Ishikawa (cell line): Measurements from ENCODE around the gene THOP1.

ENCODE experiments used
- CEBPB ChIP-seq: IDR thresholded peaks from 2 replicates; pipeline ENCODE4 v1.6.1; 2012
- CREB1 ChIP-seq: IDR thresholded peaks from 2 replicates; pipeline ENCODE4 v1.6.1; 2012; ENCODE audit warnings: low read depth
- EGR1 ChIP-seq: IDR thresholded peaks from 2 replicates; pipeline ENCODE4 v1.6.1; 2012
- EP300 ChIP-seq: IDR thresholded peaks from 2 replicates; pipeline ENCODE4 v1.6.1; 2012; ENCODE audit warnings: borderline replicate concordance
- FOXM1 ChIP-seq: IDR thresholded peaks from 2 replicates; pipeline ENCODE4 v1.6.1; 2012; ENCODE audit warnings: low read depth, borderline replicate concordance
- NFIC ChIP-seq: IDR thresholded peaks from 2 replicates; pipeline ENCODE4 v1.6.1; 2012
- RAD21 ChIP-seq: IDR thresholded peaks from 2 replicates; pipeline ENCODE4 v1.6.1; 2012; ENCODE audit warnings: low read depth
- TAF1 ChIP-seq: IDR thresholded peaks from 2 replicates; pipeline ENCODE4 v1.6.1; 2012; ENCODE audit warnings: low read depth, mild to moderate bottlenecking
- TCF12 ChIP-seq: IDR thresholded peaks from 2 replicates; pipeline ENCODE4 v1.6.1; 2012; ENCODE audit warnings: low read depth
- TEAD4 ChIP-seq: IDR thresholded peaks from 2 replicates; pipeline ENCODE4 v1.6.1; 2012
- YY1 ChIP-seq: IDR thresholded peaks from 2 replicates; pipeline ENCODE4 v1.6.1; 2012; ENCODE audit warnings: low read depth
- ZBTB7A ChIP-seq: IDR thresholded peaks from 2 replicates; pipeline ENCODE4 v1.6.1; 2012; ENCODE audit warnings: low read depth
- TF ChIP-seq, protein P1 (sequence below): IDR thresholded peaks from 2 replicates; pipeline ENCODE4 v1.6.1; 2012
- TF ChIP-seq, protein P2 (sequence below): IDR thresholded peaks from 2 replicates; pipeline ENCODE4 v1.6.1; 2012
- TF ChIP-seq, protein P3 (sequence below): IDR thresholded peaks from 2 replicates; pipeline ENCODE4 v1.6.1; 2012; ENCODE audit warnings: low read depth, mild to moderate bottlenecking

The THOP1 gene

DNA sequence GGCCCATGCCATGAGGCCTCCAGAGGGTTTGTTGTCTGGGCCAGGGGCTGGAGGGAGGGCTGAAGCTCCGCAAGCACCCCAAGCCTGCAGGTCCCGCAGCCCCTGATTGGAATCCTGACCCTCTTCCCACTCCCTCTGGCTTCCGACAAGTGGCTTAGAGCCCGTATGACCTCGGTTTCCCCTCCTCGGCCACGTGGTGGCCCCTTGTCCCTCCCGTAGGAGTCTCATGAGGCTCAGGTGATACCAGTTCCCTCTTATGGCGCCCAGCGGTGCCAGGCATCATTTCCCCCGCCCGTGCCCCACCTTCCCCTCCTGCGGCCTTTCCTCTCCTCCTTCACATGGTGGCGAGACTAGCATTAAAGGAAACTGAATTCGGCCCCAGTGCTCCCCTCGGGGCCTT, 6.1 kb downstream of the THOP1 start:
- TF ChIP-seq NFIC (no peak), RAD21 (no peak), TEAD4 (no peak), EP300 (no peak), TCF12 (no peak), YY1 (no peak), ZBTB7A (no peak), TAF1 (no peak), FOXM1 (no peak), EGR1 (no peak)
- TF ChIP-seq, protein P1, sequence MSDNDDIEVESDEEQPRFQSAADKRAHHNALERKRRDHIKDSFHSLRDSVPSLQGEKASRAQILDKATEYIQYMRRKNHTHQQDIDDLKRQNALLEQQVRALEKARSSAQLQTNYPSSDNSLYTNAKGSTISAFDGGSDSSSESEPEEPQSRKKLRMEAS: no peak
- TF ChIP-seq, protein P2, sequence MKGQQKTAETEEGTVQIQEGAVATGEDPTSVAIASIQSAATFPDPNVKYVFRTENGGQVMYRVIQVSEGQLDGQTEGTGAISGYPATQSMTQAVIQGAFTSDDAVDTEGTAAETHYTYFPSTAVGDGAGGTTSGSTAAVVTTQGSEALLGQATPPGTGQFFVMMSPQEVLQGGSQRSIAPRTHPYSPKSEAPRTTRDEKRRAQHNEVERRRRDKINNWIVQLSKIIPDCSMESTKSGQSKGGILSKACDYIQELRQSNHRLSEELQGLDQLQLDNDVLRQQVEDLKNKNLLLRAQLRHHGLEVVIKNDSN: no peak
- TF ChIP-seq, protein P3, sequence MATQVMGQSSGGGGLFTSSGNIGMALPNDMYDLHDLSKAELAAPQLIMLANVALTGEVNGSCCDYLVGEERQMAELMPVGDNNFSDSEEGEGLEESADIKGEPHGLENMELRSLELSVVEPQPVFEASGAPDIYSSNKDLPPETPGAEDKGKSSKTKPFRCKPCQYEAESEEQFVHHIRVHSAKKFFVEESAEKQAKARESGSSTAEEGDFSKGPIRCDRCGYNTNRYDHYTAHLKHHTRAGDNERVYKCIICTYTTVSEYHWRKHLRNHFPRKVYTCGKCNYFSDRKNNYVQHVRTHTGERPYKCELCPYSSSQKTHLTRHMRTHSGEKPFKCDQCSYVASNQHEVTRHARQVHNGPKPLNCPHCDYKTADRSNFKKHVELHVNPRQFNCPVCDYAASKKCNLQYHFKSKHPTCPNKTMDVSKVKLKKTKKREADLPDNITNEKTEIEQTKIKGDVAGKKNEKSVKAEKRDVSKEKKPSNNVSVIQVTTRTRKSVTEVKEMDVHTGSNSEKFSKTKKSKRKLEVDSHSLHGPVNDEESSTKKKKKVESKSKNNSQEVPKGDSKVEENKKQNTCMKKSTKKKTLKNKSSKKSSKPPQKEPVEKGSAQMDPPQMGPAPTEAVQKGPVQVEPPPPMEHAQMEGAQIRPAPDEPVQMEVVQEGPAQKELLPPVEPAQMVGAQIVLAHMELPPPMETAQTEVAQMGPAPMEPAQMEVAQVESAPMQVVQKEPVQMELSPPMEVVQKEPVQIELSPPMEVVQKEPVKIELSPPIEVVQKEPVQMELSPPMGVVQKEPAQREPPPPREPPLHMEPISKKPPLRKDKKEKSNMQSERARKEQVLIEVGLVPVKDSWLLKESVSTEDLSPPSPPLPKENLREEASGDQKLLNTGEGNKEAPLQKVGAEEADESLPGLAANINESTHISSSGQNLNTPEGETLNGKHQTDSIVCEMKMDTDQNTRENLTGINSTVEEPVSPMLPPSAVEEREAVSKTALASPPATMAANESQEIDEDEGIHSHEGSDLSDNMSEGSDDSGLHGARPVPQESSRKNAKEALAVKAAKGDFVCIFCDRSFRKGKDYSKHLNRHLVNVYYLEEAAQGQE: no peak

DNA sequence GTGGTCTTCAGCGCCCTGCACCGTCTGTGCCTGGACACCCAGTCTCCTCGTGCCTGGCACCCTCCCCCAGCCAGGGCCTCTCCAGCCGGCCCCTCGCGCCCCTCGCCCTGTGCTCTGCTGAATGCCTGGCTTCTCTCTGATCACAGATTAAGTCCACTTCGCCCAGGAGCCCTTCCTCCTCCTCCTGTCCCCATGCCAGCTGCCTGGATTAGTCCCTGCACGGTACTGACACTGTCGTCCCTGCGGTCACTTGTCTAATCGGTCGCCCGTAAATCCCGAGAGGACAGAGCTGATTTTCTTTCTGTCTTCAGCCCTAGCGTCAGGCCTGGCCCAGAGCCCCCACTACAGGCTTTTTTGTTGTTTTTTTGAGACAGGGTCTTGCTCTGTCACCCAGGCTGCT, 6.6 kb downstream of the THOP1 start:
- no peak for TF ChIP-seq CREB1

DNA sequence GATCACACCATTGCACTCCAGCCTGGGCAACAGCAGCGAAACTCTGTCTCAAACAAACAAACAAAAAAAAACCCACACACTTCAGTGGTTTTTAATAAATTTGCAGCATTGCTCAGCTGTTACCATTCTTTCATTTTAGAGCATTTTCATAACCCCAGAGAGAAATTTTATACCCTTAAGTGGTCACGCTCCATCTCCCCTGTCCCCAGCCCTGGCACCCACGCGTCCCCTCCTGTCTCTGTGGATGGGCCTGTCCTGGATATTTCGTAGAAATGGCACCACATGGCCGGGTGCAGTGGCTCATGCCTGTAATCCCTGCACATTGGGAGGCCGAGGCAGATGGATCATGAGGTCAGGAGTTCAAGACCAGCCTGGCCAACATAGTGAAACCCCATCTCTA, 7.8 kb downstream of the THOP1 start:
- TF ChIP-seq RAD21 (no peak), FOXM1 (no peak), ZBTB7A (no peak), TCF12 (no peak), EGR1 (no peak), EP300 (no peak), YY1 (no peak), TAF1 (no peak), CREB1 (no peak)
- TF ChIP-seq, protein P3: no peak
- TF ChIP-seq, protein P2: no peak
- TF ChIP-seq, protein P1: no peak

DNA sequence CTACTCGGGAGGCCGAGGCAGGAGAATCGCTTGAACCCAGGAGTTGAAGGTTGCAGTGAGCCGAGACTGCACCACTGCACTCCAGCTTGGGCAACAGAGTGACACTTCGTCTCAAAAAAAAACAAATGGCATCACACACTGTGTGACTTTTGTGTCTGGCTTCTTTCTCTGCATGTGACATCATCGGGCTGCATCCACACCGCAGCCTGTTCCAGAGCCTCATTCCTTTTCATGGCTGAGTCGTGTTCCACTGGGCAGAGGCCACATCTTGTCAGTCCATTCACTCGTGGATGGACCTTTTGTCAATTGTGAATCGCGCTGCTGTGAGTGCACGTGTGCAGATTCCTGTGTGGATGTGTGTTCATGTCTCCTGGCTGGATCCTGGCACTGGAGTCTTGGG, 8.3 kb downstream of the THOP1 start:
- no peak for TF ChIP-seq ZBTB7A
- TF ChIP-seq RAD21: no peak
- TF ChIP-seq, protein P3: no peak
- no peak for TF ChIP-seq CEBPB
- TF ChIP-seq, protein P2: no peak
- TF ChIP-seq FOXM1: no peak
- TF ChIP-seq EGR1: no peak
- TF ChIP-seq TEAD4: no peak
- TF ChIP-seq TCF12: no peak
- TF ChIP-seq CREB1: no peak
- TF ChIP-seq YY1: no peak
- no peak for TF ChIP-seq TAF1
